Caco-2 (cell line): ENCODE measurements around the gene CD226. TPM values are rescaled to one million over a fixed set of nuclear protein-coding genes. Genes with fewer than 3 reads are reported as not detected.

ENCODE experiments used
- BruUV-seq: library from RNA; stranded (reverse); fragments of 400-500 nt; replicated peaks from 2 replicates; lab custom pipeline; 2021; lab: Mats Ljungman, UMichigan
- CTCF ChIA-PET: fragments of 300-600 bp; sonication (Branson Sonifier 250); formaldehyde crosslinking; loops from one replicate; lab custom pipeline; 2022; ENCODE audit warnings: antibody characterized with exemption; lab: Charles Lee
- POLR2A ChIA-PET: fragments of 300-600 bp; sonication (Branson Sonifier 250); formaldehyde crosslinking; loops from one replicate; lab custom pipeline; 2022; ENCODE audit warnings: antibody characterized with exemption; lab: Charles Lee
- DNase-seq, 2 experiments: peaks; one replicate each; pipeline versions ENCODE4 v3.0.0 to v3.0.0-alpha.2; 2020 to 2022
- H3K27me3 ChIP-seq: replicated peaks from 2 replicates; pipeline ENCODE4 v1.6.0; 2011; ENCODE audit warnings: low read length; ENCODE audit not compliant: control insufficient read depth, insufficient read depth
- H3K36me3 ChIP-seq: 2 replicates; pipeline ENCODE4 v1.5.1; 2011; ENCODE audit warnings: low read length; ENCODE audit not compliant: control insufficient read depth, insufficient read depth
- H3K4me1 ChIP-seq: fragments of 250-450 bp; sonication (Bioruptor Pico); 2 replicates; pipeline ENCODE4 v1.5.1; 2020; ENCODE audit warnings: mild to moderate bottlenecking
- H3K4me3 ChIP-seq: 2 replicates; pipeline ENCODE4 v1.5.1; 2011; ENCODE audit warnings: low read depth, mild to moderate bottlenecking, control low read depth, low read length
- H3K9me3 ChIP-seq: fragments of 250-450 bp; sonication (Bioruptor Pico); 2 replicates; pipeline ENCODE4 v1.5.1; 2020; ENCODE audit warnings: mild to moderate bottlenecking, moderate library complexity
- H3K27ac Mint-ChIP-seq: one replicate; pipeline ENCODE4 v1.8.0; 2022; ENCODE audit warnings: mixed read lengths; ENCODE audit not compliant: unreplicated experiment
- H3K27me3 Mint-ChIP-seq: one replicate; pipeline ENCODE4 v1.8.0; 2022; ENCODE audit warnings: mixed read lengths; ENCODE audit not compliant: insufficient read depth, unreplicated experiment
- H3K36me3 Mint-ChIP-seq: one replicate; pipeline ENCODE4 v1.8.0; 2022; ENCODE audit warnings: mild to moderate bottlenecking, mixed read lengths; ENCODE audit not compliant: insufficient read depth, unreplicated experiment
- H3K4me1 Mint-ChIP-seq: one replicate; pipeline ENCODE4 v1.8.0; 2022; ENCODE audit warnings: low read depth, mixed read lengths; ENCODE audit not compliant: unreplicated experiment
- H3K4me3 Mint-ChIP-seq: one replicate; pipeline ENCODE4 v1.8.0; 2022; ENCODE audit warnings: mild to moderate bottlenecking, moderate library complexity, mixed read lengths; ENCODE audit not compliant: unreplicated experiment
- H3K9me3 Mint-ChIP-seq: one replicate; pipeline ENCODE4 v1.8.0; 2022; ENCODE audit warnings: mixed read lengths; ENCODE audit not compliant: unreplicated experiment
- CTCF ChIP-seq, 2 experiments: fragments of 200-600 bp in 1 of 2; IDR thresholded peaks; 1 replicate in 1 of 2; 2 replicates in 1 of 2; pipeline versions ENCODE4 v1.5.1 to v1.8.0; 2011 to 2022; ENCODE audit warnings: antibody characterized with exemption in 1 of 2, control low read depth in 1 of 2, inconsistent platforms in 1 of 2, low read depth in 1 of 2, low read length in 1 of 2, mild to moderate bottlenecking in 1 of 2, moderate library complexity in 1 of 2; ENCODE audit not compliant: insufficient read depth in 1 of 2, severe bottlenecking in 1 of 2, unreplicated experiment in 1 of 2
- intact Hi-C: fragments of 100-400 bp; cut with micrococcal nuclease; formaldehyde crosslinking; loops from one replicate; pipeline ENCODE4 v1.10.0; 2022; ENCODE audit not compliant: unreplicated experiment
- total RNA-seq: library from RNA; stranded (reverse); gene quantifications from 2 replicates; pipeline ENCODE4 v1.2.3, GENCODE V29; 2022

CD226 gene
- total RNA-seq, 1 experiment from 2014 or later: 0.02 TPM

DNA sequence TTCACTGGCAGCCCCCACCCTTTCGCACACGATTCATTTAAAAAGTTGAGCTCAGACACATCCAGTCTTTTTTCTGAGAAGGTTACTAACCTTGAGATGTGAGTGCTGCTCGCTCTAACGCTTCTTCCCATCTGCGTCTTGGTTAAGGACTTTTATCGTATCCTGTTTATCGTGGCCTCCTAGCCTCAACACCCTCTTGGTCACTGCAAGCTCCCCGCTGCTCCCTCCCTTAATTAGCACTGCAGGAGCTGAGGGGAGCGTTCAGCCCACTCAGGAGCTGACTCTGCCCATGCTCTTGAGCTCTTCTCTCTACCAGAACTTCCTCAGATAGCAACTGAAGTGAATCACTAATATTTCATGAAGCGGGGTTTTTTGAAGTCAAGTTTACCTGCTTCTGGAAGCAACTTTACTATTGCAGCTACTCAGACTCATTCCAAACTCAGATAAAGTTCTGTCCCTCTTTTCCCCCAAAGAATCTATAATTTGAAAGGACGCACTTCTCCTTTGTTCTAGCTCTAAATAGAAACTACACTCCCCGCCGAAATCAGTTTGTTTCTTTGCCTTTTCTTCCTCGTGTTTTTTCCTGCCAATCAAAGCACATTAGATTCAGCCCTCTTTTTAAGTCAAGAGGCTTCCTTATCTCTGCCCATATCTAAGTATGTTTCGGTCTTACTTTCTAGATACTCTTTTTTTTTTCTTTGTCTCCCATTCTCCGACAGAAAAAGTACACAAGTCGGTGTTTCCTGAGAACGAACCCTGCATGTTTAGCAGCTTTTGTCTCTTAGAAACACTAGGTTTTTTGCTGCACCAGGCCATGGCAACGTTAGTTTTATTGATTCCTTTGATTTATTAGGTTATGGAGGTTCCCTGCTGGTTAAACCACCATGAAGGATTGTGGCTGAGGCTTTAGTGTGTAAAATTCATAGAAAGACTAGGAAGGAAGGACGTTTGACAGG is 9.3 kb upstream of the CD226 start:
- Mint-ChIP-seq H3K4me1 (no peaks in the 10 kb centered on the region), H3K4me3 (no peak overlapping the region), H3K27ac (no peak overlapping the region), H3K36me3 (no peaks in the 10 kb centered on the region), H3K27me3 (no peaks in the 10 kb centered on the region), H3K9me3 (no peaks in the 10 kb centered on the region)
- ChIA-PET POLR2A (no interaction called here), CTCF (no interaction called here)
- Histone ChIP-seq H3K9me3 (no peaks in the 10 kb centered on the region), H3K36me3 (no peaks in the 10 kb centered on the region), H3K27me3 (no peaks in the 10 kb centered on the region), H3K4me1 (no peaks in the 10 kb centered on the region), H3K4me3 (no peak overlapping the region)
- intact Hi-C loops: no loop called here
- no peak for TF ChIP-seq CTCF (IDR thresholded peaks at IDR 0.05; ENCODE audit: insufficient read depth in 1 of 2, low read depth in 1 of 2, low read length in 1 of 2, severe bottlenecking in 1 of 2, unreplicated experiment in 1 of 2)
- no peak for DNase-seq
- BruUV-seq: no TSS peak

GRCh38 chr18:69956057-69956456 is 8.4 kb upstream of the CD226 start:
- CTCF ChIA-PET: no interaction called here

More at GRCh38 chr18:69956057-69956456, 8.4 kb upstream of the CD226 start:
- no peaks in the 10 kb centered on the region for H3K9me3 Mint-ChIP-seq
- H3K27me3 ChIP-seq: no peaks in the 10 kb centered on the region
- no peak overlapping the region for H3K4me3 Mint-ChIP-seq
- H3K4me3 ChIP-seq: no peak overlapping the region
- no peaks in the 10 kb centered on the region for H3K4me1 Mint-ChIP-seq
- H3K27ac Mint-ChIP-seq: no peak overlapping the region
- no peak for DNase-seq
- intact Hi-C loops: no loop called here
- POLR2A ChIA-PET: no interaction called here
- BruUV-seq: no TSS peak
- no peaks in the 10 kb centered on the region for H3K36me3 ChIP-seq
- no peak for TF ChIP-seq CTCF (IDR thresholded peaks at IDR 0.05; ENCODE audit: insufficient read depth in 1 of 2, low read depth in 1 of 2, low read length in 1 of 2, severe bottlenecking in 1 of 2, unreplicated experiment in 1 of 2)
- H3K36me3 Mint-ChIP-seq: no peaks in the 10 kb centered on the region
- no peaks in the 10 kb centered on the region for H3K27me3 Mint-ChIP-seq
- no peaks in the 10 kb centered on the region for H3K9me3 ChIP-seq
- H3K4me1 ChIP-seq: no peaks in the 10 kb centered on the region
